Panc1 (cell line): ENCODE measurements around the gene PDE10A. TPM values are rescaled to one million over a fixed set of nuclear protein-coding genes. Genes with fewer than 3 reads are reported as not detected.
"Not testable (repeated sequence)": the region's sequence is repeated elsewhere in the genome, so short reads cannot be mapped to it uniquely, and the experiment has no call there.

Experiments
- ATAC-seq: fragments of 200-7000 bp; cut with Tn5 transposase; 2 replicates; pipeline ENCODE4 v1.9.1; 2020; ENCODE audit warnings: mild to moderate bottlenecking, moderate library complexity
- BruUV-seq: library from RNA; stranded (reverse); fragments of 400-500 nt; replicated peaks from 2 replicates; lab custom pipeline; 2021; lab: Mats Ljungman, UMichigan
- CTCF ChIA-PET: fragments of 300-600 bp; sonication (Branson Sonifier 250); formaldehyde crosslinking; loops from one replicate; lab custom pipeline; 2022; ENCODE audit warnings: antibody characterized with exemption; lab: Charles Lee
- POLR2A ChIA-PET: fragments of 300-600 bp; sonication (Branson Sonifier 250); formaldehyde crosslinking; loops from one replicate; lab custom pipeline; 2022; ENCODE audit warnings: antibody characterized with exemption; lab: Charles Lee
- DNase-seq: peaks from one replicate; pipeline ENCODE4 v3.0.0-alpha.2; 2010; ENCODE audit warnings: low read depth, low spot score
- H3K27ac ChIP-seq: 2 replicates; pipeline ENCODE4 v1.5.1; 2011; ENCODE audit warnings: mild to moderate bottlenecking, low read length, inconsistent platforms
- H3K27me3 ChIP-seq: fragments of 200-500 bp; sonication (Bioruptor generic); 2 replicates; pipeline ENCODE4 v1.6.0; 2014; ENCODE audit warnings: low read length, inconsistent platforms; ENCODE audit not compliant: control insufficient read depth, insufficient read depth
- H3K36me3 ChIP-seq: fragments of 200-500 bp; sonication (Bioruptor generic); 2 replicates; pipeline ENCODE4 v1.5.1; 2014; ENCODE audit warnings: inconsistent platforms, mild to moderate bottlenecking, low read length, moderate library complexity; ENCODE audit not compliant: control insufficient read depth, insufficient read depth
- H3K4me1 ChIP-seq: 2 replicates; pipeline ENCODE4 v1.5.1; 2011; ENCODE audit warnings: inconsistent platforms, mild to moderate bottlenecking, low read length, moderate library complexity; ENCODE audit not compliant: control insufficient read depth, insufficient read depth
- H3K4me3 ChIP-seq, 2 experiments: 2 replicates each; pipeline ENCODE4 v1.5.1; 2011 to 2012; ENCODE audit warnings: low read depth in 2 of 2, low read length in 2 of 2, mild to moderate bottlenecking in 2 of 2, inconsistent platforms in 1 of 2, moderate library complexity in 1 of 2
- H3K9me3 ChIP-seq: fragments of 200-500 bp; sonication (Bioruptor generic); 2 replicates; pipeline ENCODE4 v1.5.1; 2014; ENCODE audit warnings: low read depth, mild to moderate bottlenecking, inconsistent platforms, low read length, moderate library complexity; ENCODE audit not compliant: control insufficient read depth, insufficient read depth
- POLR2AphosphoS5 ChIP-seq: IDR thresholded peaks from 2 replicates; pipeline ENCODE4 v1.6.1; 2012; ENCODE audit warnings: mild to moderate bottlenecking, low read depth, low read length, moderate library complexity
- SIN3A ChIP-seq: IDR thresholded peaks from 2 replicates; pipeline ENCODE4 v1.6.1; 2012; ENCODE audit warnings: low read depth, mild to moderate bottlenecking, low read length, moderate library complexity, borderline replicate concordance; ENCODE audit not compliant: insufficient read depth
- TCF7L2 ChIP-seq: IDR thresholded peaks from 2 replicates; pipeline ENCODE4 v1.6.1; 2011; ENCODE audit warnings: mild to moderate bottlenecking, low read depth, low read length, inconsistent platforms
- in situ Hi-C: cut with HindIII; loops from 2 replicates; pipeline ENCODE4 v1.10.0; 2016; ENCODE audit warnings: low sequenced_read_pairs, low pct_unique_long_range_greater_than_20kb
- intact Hi-C: fragments of 100-400 bp; cut with micrococcal nuclease; formaldehyde crosslinking; loops from one replicate; pipeline ENCODE4 v1.10.0; 2022; ENCODE audit not compliant: unreplicated experiment
- total RNA-seq: library from RNA; stranded (reverse); gene quantifications from one replicate; pipeline ENCODE4 v1.2.1, GENCODE V29; 2021; ENCODE audit not compliant: unreplicated experiment
- TF ChIP-seq, protein P1 (sequence below), 2 experiments: IDR thresholded peaks; 2 replicates each; pipeline ENCODE4 v1.6.1; 2011 to 2012; ENCODE audit warnings: low read depth in 2 of 2, control low read depth in 1 of 2, low read length in 1 of 2, mild to moderate bottlenecking in 1 of 2, moderate library complexity in 1 of 2; ENCODE audit not compliant: insufficient read depth in 1 of 2
- TF ChIP-seq, protein P2 (sequence below): fragments of 450-650 bp; IDR thresholded peaks from 2 replicates; pipeline ENCODE4 v1.5.1; 2017; ENCODE audit warnings: mild to moderate bottlenecking

Gene PDE10A
- total RNA-seq, 1 experiment from 2014 or later, result 27.8 TPM

DNA sequence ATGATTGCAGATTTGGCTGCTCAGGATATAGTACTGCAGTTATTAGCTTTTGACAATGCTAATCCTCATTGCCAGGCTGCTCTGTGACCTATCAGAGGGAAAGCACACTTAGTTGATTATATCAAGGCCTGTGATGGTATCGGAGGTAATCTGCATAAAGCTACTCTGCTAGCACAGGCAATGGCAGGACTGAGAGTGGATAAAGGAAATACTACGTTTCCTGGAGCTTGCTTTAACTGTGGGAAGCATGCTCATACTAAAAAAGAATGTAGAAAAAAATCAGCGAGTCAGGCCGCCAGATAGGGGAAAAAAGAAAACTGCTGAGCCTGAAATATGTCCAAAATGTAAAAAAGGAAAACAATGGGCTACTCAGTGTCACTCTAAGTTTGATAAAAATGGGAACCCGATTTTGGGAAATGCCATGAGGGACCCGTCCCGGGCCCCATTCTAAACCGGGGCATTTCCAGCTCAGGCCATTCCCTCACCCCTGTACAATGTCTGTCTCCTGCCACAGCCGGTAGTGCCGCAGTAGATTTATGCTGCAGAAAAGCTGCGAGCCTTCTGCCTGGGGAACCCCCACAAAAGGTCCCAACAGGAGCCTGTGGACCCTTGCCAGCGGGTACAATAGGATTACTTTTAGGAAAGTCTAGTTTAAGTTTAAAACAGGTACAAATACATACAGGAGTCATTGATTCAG is 203.3 kb downstream of the PDE10A start:
- H3K36me3 ChIP-seq, H3K4me1 ChIP-seq, H3K4me3 ChIP-seq, intact Hi-C loops, DNase-seq, in situ Hi-C loops, H3K9me3 ChIP-seq, ATAC-seq, H3K27me3 ChIP-seq, CTCF ChIA-PET, H3K27ac ChIP-seq, BruUV-seq: not testable (repeated sequence)
- POLR2A ChIA-PET, result interaction anchor here (0.7 kb wide), 1 partner anchor 316 kb away, joined by 3 read pairs; no protein-coding TSS in a partner anchor

DNA sequence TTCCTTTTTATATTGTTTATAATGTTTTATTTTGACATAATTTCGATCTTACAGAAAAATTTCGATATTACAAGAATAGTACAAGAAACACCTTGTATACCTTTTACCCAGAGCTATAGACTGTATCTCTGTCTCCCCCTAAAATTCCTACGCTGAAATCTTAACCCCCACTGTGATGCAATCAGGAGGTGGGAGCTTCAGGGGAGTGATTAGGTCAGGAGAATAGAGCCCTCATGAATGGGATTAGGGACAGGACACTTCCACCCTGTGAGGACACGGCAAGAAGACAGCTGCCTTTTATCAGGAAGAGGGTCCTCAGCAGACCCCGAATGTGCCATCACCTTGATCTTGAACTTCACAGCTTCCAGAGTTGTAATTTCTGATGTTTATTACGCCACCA is 204.9 kb downstream of the PDE10A start:
- TF ChIP-seq, protein P1, sequence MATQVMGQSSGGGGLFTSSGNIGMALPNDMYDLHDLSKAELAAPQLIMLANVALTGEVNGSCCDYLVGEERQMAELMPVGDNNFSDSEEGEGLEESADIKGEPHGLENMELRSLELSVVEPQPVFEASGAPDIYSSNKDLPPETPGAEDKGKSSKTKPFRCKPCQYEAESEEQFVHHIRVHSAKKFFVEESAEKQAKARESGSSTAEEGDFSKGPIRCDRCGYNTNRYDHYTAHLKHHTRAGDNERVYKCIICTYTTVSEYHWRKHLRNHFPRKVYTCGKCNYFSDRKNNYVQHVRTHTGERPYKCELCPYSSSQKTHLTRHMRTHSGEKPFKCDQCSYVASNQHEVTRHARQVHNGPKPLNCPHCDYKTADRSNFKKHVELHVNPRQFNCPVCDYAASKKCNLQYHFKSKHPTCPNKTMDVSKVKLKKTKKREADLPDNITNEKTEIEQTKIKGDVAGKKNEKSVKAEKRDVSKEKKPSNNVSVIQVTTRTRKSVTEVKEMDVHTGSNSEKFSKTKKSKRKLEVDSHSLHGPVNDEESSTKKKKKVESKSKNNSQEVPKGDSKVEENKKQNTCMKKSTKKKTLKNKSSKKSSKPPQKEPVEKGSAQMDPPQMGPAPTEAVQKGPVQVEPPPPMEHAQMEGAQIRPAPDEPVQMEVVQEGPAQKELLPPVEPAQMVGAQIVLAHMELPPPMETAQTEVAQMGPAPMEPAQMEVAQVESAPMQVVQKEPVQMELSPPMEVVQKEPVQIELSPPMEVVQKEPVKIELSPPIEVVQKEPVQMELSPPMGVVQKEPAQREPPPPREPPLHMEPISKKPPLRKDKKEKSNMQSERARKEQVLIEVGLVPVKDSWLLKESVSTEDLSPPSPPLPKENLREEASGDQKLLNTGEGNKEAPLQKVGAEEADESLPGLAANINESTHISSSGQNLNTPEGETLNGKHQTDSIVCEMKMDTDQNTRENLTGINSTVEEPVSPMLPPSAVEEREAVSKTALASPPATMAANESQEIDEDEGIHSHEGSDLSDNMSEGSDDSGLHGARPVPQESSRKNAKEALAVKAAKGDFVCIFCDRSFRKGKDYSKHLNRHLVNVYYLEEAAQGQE (IDR thresholded peaks at IDR 0.05; ENCODE audit: insufficient read depth in 1 of 2, low read depth in 2 of 2, low read length in 1 of 2), result no peak
- TF ChIP-seq SIN3A, result no peak
- TF ChIP-seq, protein P2, sequence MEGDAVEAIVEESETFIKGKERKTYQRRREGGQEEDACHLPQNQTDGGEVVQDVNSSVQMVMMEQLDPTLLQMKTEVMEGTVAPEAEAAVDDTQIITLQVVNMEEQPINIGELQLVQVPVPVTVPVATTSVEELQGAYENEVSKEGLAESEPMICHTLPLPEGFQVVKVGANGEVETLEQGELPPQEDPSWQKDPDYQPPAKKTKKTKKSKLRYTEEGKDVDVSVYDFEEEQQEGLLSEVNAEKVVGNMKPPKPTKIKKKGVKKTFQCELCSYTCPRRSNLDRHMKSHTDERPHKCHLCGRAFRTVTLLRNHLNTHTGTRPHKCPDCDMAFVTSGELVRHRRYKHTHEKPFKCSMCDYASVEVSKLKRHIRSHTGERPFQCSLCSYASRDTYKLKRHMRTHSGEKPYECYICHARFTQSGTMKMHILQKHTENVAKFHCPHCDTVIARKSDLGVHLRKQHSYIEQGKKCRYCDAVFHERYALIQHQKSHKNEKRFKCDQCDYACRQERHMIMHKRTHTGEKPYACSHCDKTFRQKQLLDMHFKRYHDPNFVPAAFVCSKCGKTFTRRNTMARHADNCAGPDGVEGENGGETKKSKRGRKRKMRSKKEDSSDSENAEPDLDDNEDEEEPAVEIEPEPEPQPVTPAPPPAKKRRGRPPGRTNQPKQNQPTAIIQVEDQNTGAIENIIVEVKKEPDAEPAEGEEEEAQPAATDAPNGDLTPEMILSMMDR, result no peak
- no peak for TF ChIP-seq TCF7L2
- no peak for TF ChIP-seq POLR2AphosphoS5
- Histone ChIP-seq H3K4me1 (no peaks in the 10 kb centered on the region), H3K27me3 (no peaks in the 10 kb centered on the region), H3K36me3 (no peaks in the 10 kb centered on the region), H3K9me3 (no peaks in the 10 kb centered on the region), H3K4me3 (no peak overlapping the region), H3K27ac (no peak overlapping the region)
- intact Hi-C loops, result no loop called here
- BruUV-seq, result no TSS peak
- in situ Hi-C loops, result no loop called here
- DNase-seq (no peak), ATAC-seq (no peak)
- POLR2A ChIA-PET, result no interaction called here
- CTCF ChIA-PET, result no interaction called here

DNA sequence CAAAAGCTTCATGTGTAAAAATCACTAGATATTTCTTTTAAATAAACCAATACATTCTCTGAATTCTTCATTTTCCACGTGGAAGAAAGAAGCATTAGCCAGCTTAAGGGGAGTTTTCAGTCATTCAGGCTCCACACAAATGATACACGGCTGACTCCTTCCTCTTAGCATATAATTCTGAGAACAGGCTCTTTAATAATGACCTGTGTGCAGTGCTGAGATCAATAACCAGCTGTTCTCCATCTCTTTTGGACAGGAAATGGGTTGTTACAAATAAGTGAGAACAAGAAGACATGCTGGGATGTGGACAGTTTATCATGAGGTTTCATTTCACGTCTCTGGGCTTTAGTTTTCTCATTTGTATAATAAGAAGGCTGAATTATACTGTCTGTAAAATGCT is 206.8 kb downstream of the PDE10A start:
- in situ Hi-C loops (no loop called here), intact Hi-C loops (no loop called here)
- H3K27ac ChIP-seq, result no peak overlapping the region
- no TSS peak for BruUV-seq
- no peaks in the 10 kb centered on the region for H3K36me3 ChIP-seq
- no peak overlapping the region for H3K4me3 ChIP-seq
- no peak for TF ChIP-seq POLR2AphosphoS5
- TF ChIP-seq SIN3A, result no peak
- TF ChIP-seq, protein P2, result no peak
- TF ChIP-seq, protein P1 (IDR thresholded peaks at IDR 0.05; ENCODE audit: insufficient read depth in 1 of 2, low read depth in 2 of 2, low read length in 1 of 2), result no peak
- TF ChIP-seq TCF7L2, result no peak
- no peak for DNase-seq
- ChIA-PET POLR2A (no interaction called here), CTCF (no interaction called here)
- no peak for ATAC-seq
- no peaks in the 10 kb centered on the region for H3K9me3 ChIP-seq
- no peaks in the 10 kb centered on the region for H3K27me3 ChIP-seq
- H3K4me1 ChIP-seq, result no peaks in the 10 kb centered on the region
